ENCODE data around the gene PRSS33.
A peak's percentile ranks its signal among the peaks of the same experiment; 100 is the strongest.

Gene PRSS33

GRCh38 chr16:2752850-2753732, 34.3 kb downstream of the PRSS33 start:
- Histone ChIP-seq H4K20me1 (ENCODE audit: low read depth, low read length) (peaks cover 39% of the 10 kb centered on the region), H3K36me3 (ENCODE audit: low read length) (peaks cover 32% of the 10 kb centered on the region), H2AFZ (ENCODE audit: low read depth, low read length, severe bottlenecking) (no peak overlapping the region)

GRCh38 chr16:2752035-2752849, 35.1 kb downstream of the PRSS33 start, which contains the start of gene SRRM2:
TSS of gene SRRM2 (plus strand) at chr16:2752638. CDS start at chr16:2756365, 3,727 bp downstream.
- Histone ChIP-seq H3K9me2 (replicated peaks; ENCODE audit: insufficient read depth, low read length) (no peaks in the 10 kb centered on the region), H3K9ac (ENCODE audit: low read length) (peak within 1 kb of the TSS; percentile 92), H3K79me2 (ENCODE audit: insufficient read depth, low read length) (peaks cover 47% of the 10 kb centered on the region), H3K27me3 (ENCODE audit: low read length) (no peaks in the 10 kb centered on the region), H3K9me3 (ENCODE audit: insufficient read depth, low read length) (no peaks in the 10 kb centered on the region), H3K27ac (ENCODE audit: low read depth, low read length) (peak within 1 kb of the TSS; percentile 98), H3K36me3 (ENCODE audit: low read length) (peaks cover 24% of the 10 kb centered on the region; the same call in 1 of the 2 replicates), H3F3A (ENCODE audit: insufficient read depth) (no peaks in the 10 kb centered on the region), H3K4me2 (ENCODE audit: low read depth, low read length, poor library complexity, severe bottlenecking) (peak within 1 kb of the TSS; percentile 94), H2AFZ (ENCODE audit: low read depth, low read length, severe bottlenecking) (peak within 1 kb of the TSS; percentile 52), H3K4me3 (ENCODE audit: insufficient read depth, low read length, poor library complexity, severe bottlenecking) (peak within 1 kb of the TSS; percentile 83), H4K20me1 (ENCODE audit: low read depth, low read length) (peaks cover 35% of the 10 kb centered on the region)
- TF ChIP-seq CTCF (IDR thresholded peaks at IDR 0.05; ENCODE audit: insufficient read depth, low read length, poor library complexity, severe bottlenecking), result no peak
- no peak for TF ChIP-seq EZH2phosphoT487 (conservative IDR thresholded peaks at IDR 0.05; ENCODE audit: low read length)

More at GRCh38 chr16:2752850-2753732, 34.3 kb downstream of the PRSS33 start:
- Histone ChIP-seq H3K27me3 (ENCODE audit: low read length) (no peaks in the 10 kb centered on the region), H3K9ac (ENCODE audit: low read length) (peak overlapping the region; percentile 92), H3F3A (ENCODE audit: insufficient read depth) (no peaks in the 10 kb centered on the region), H3K4me2 (ENCODE audit: low read depth, low read length, poor library complexity, severe bottlenecking) (peak overlapping the region; percentile 94), H3K27ac (ENCODE audit: low read depth, low read length) (peak overlapping the region; percentile 98), H3K9me3 (ENCODE audit: insufficient read depth, low read length) (no peaks in the 10 kb centered on the region), H3K79me2 (ENCODE audit: insufficient read depth, low read length) (peaks cover 55% of the 10 kb centered on the region), H3K9me2 (replicated peaks; ENCODE audit: insufficient read depth, low read length) (no peaks in the 10 kb centered on the region), H3K4me3 (ENCODE audit: insufficient read depth, low read length, poor library complexity, severe bottlenecking) (peak overlapping the region; percentile 83)
- TF ChIP-seq EZH2phosphoT487 (conservative IDR thresholded peaks at IDR 0.05; ENCODE audit: low read length) (no peak), CTCF (IDR thresholded peaks at IDR 0.05; ENCODE audit: insufficient read depth, low read length, poor library complexity, severe bottlenecking) (no peak)

GRCh38 chr16:2751577-2752034, 35.8 kb downstream of the PRSS33 start:
- Histone ChIP-seq H3K4me3 (ENCODE audit: insufficient read depth, low read length, poor library complexity, severe bottlenecking) (peak overlapping the region; percentile 83), H3K27ac (ENCODE audit: low read depth, low read length) (peak overlapping the region; percentile 98), H3K9me3 (ENCODE audit: insufficient read depth, low read length) (no peaks in the 10 kb centered on the region), H2AFZ (ENCODE audit: low read depth, low read length, severe bottlenecking) (peak overlapping the region; percentile 52), H3K9me2 (replicated peaks; ENCODE audit: insufficient read depth, low read length) (no peaks in the 10 kb centered on the region), H4K20me1 (ENCODE audit: low read depth, low read length) (peaks cover 29% of the 10 kb centered on the region), H3F3A (ENCODE audit: insufficient read depth) (no peaks in the 10 kb centered on the region), H3K36me3 (ENCODE audit: low read length) (peaks cover 18% of the 10 kb centered on the region; the same call in 1 of the 2 replicates), H3K27me3 (ENCODE audit: low read length) (no peaks in the 10 kb centered on the region), H3K9ac (ENCODE audit: low read length) (peak overlapping the region; percentile 92), H3K4me2 (ENCODE audit: low read depth, low read length, poor library complexity, severe bottlenecking) (peak overlapping the region; percentile 94), H3K79me2 (ENCODE audit: insufficient read depth, low read length) (peaks cover 40% of the 10 kb centered on the region)
- no peak for TF ChIP-seq CTCF (IDR thresholded peaks at IDR 0.05; ENCODE audit: insufficient read depth, low read length, poor library complexity, severe bottlenecking)
- TF ChIP-seq EZH2phosphoT487 (conservative IDR thresholded peaks at IDR 0.05; ENCODE audit: low read length), result no peak

Data from SU-DHL-6 (cell line).